Epithelial cell of esophagus (primary cell): ENCODE measurements around the gene PCARE.

ENCODE experiments used
- DNase-seq: peaks from one replicate; pipeline ENCODE4 v3.0.0; 2010; ENCODE audit warnings: low read depth
- H3K4me3 ChIP-seq: 2 replicates; pipeline ENCODE4 v1.5.1; 2011; ENCODE audit warnings: mild to moderate bottlenecking, low read length, control low read depth
- CTCF ChIP-seq: IDR thresholded peaks from 2 replicates; pipeline ENCODE4 v1.5.1; 2011; ENCODE audit warnings: low read depth, mild to moderate bottlenecking, low read length, control low read depth, inconsistent platforms; ENCODE audit not compliant: insufficient read depth; ENCODE audit errors: missing control alignments

The PCARE gene

DNA sequence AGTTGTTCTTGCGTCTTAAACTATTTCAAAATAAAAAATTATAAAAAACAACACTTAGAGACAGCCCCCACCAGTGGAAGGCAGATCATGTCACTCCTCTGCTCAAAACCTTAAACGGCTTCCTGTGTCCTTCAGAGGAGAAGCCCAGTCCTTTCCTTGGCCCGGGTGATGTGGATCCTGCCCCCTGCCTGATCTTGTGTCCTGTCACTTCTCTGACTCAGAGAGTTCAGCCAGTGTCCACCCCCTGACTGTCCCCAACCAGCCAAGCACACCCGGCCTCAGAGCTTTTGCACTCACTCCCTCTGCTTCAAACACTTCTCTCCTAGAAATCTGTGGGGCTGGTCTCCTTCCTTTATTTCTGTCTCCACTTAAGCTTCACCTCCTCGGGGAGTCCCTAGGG lies 57.8 kb downstream of the PCARE start:
- H3K4me3 ChIP-seq: no peak overlapping the region
- DNase-seq: no peak
- no peak for TF ChIP-seq CTCF

GRCh38 chr2:29015701-29016470 lies 58.4 kb downstream of the PCARE start:
- no peak for DNase-seq
- no peak for TF ChIP-seq CTCF
- H3K4me3 ChIP-seq: no peak overlapping the region

DNA sequence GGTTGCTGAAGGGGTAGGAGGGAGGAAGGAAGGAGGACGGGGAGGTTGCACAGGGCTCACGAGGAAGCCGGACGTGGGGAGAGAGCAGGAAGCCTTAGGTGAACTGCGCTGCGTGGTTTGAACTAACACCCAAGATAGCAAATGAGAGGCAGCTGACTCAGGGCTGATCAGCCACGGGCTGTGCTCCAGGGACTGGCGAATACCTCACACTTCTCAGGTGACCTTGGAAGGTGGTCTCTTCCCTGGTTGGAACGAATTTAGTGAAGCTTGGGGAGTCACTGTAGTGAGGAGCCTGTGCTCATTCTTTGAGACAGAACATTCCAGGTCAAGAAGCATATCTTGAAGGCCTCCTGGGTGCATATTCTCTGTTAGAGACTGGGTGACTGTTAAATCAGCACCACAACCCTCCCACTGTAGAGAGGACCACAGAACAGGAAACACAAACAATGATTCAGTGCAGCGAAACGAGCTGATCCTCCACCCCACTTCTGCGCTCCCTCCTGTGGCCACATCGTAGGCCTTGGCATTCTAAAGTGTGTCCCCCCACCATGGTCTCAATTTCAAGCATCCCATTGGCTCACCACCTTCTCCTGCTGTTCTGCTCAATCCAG lies 59.4 kb downstream of the PCARE start:
- DNase-seq: peak; percentile 45
- no peak for TF ChIP-seq CTCF
- no peak overlapping the region for H3K4me3 ChIP-seq

- no peak for DNase-seq
- H3K4me3 ChIP-seq: no peak overlapping the region
- TF ChIP-seq CTCF: no peak
These were observed 60.0 kb downstream of the PCARE start for GRCh38 chr2:29014331-29014730.

- DNase-seq: peak; percentile 21
- TF ChIP-seq CTCF: peak; percentile 30
- H3K4me3 ChIP-seq: no peak overlapping the region
These were observed 61.1 kb downstream of the PCARE start for GRCh38 chr2:29013057-29013780.

DNA sequence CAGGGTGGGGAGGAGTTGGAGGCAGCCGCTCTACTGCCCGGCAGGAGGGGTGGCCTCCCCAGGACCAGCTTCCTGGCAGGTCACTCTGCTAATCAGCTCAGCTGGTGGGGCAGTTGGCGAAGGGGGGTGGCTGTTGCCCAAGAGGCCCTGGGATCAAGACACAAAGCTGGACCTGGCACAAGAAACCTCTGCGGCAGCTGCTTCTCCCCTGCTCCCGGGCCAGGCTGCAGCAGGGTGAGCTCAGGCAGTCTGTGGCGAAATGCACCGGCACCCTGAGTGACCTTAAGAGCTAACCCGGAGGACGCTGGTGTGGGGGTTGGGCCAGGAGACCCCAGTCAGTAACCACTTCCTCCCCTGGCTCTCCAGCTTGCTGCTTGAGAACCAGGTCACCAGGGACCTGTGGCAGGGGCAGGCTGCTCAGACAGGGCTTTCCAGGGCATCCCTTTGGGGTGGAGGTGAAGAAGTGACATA lies 62.1 kb downstream of the PCARE start:
- TF ChIP-seq CTCF: no peak
- no peak overlapping the region for H3K4me3 ChIP-seq
- DNase-seq: no peak
